Caki2 (cell line): ENCODE measurements around the gene GNB3. TPM values are rescaled to one million over a fixed set of nuclear protein-coding genes. Genes with fewer than 3 reads are reported as not detected.

Source experiments
- DNase-seq: peaks from one replicate; pipeline ENCODE4 v3.0.0-alpha.2; 2015; ENCODE audit warnings: low read depth
- in situ Hi-C: cut with HindIII; loops from 2 replicates; pipeline ENCODE4 v1.10.0; 2016; ENCODE audit warnings: low sequenced_read_pairs, low pct_unique_long_range_greater_than_20kb, mixed read lengths
- total RNA-seq: library from RNA; depleted of rRNA; stranded (reverse); fragments of >200 nt; shearing (Covaris generic); gene quantifications from 2 replicates; pipeline ENCODE4 v1.2.3, GENCODE V29; 2014; ENCODE audit warnings: low replicate concordance

GNB3 gene
- total RNA-seq, 1 experiment from 2014 or later, result 0.14 TPM

- DNase-seq, result no peak
- in situ Hi-C loops, result no loop called here
Observed at GRCh38 chr12:6831450-6831995, 9.2 kb upstream of the GNB3 start.

DNA sequence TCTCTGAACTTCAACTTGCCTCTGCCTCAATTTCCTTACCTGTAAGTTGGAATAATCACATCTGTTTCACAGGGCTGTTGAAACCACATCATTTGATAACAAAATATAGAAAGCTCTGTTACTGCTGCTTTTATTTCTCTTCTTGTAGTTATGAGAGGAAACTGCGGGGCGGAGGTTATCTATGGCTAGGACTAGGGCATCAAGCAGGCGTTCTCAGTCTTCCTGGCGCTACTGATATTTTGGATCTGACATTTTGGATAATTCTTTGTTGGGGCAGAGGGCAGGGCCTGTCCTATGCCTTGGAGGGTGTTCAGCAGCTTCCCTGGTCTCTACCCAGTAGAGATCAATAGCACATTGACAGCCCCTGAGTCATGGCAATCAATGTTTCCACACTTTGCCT lies 8.6 kb upstream of the GNB3 start:
- in situ Hi-C loops, result no loop called here
- no peak for DNase-seq

- in situ Hi-C loops, result no loop called here
- DNase-seq, result no peak
Observed at GRCh38 chr12:6833189-6833890, 7.4 kb upstream of the GNB3 start.

- in situ Hi-C loops, result no loop called here
- DNase-seq, result peak; percentile 61
Observed at GRCh38 chr12:6834254-6834653, 6.5 kb upstream of the GNB3 start.

- in situ Hi-C loops, result no loop called here
- no peak for DNase-seq
Observed at GRCh38 chr12:6834873-6835272, 5.9 kb upstream of the GNB3 start.

GRCh38 chr12:6836851-6837250 lies 3.9 kb upstream of the GNB3 start:
- in situ Hi-C loops, result no loop called here
- DNase-seq, result no peak

GRCh38 chr12:6837370-6838060 lies 3.2 kb upstream of the GNB3 start:
- no peak for DNase-seq
- in situ Hi-C loops, result no loop called here

DNA sequence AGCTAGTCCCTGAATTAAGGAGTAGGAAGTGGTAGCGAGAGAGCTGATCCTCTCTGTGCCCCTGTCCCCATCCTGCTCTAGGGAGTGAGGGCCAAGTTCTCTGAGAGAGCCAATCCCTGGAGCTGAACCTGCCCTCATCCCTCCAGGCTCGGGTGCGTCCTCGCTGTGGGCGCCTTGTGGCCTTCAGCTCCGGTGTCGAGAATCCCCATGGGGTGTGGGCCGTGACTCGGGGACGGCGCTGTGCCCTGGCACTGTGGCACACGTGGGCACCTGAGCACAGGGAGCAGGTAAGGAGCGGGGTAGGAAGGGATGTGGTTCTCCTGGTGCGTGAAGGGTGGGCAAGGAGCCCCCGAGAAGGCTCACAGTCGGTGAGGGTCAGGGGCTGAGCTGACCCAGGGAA lies 1.9 kb upstream of the GNB3 start:
- in situ Hi-C loops, result no loop called here
- no peak for DNase-seq

DNA sequence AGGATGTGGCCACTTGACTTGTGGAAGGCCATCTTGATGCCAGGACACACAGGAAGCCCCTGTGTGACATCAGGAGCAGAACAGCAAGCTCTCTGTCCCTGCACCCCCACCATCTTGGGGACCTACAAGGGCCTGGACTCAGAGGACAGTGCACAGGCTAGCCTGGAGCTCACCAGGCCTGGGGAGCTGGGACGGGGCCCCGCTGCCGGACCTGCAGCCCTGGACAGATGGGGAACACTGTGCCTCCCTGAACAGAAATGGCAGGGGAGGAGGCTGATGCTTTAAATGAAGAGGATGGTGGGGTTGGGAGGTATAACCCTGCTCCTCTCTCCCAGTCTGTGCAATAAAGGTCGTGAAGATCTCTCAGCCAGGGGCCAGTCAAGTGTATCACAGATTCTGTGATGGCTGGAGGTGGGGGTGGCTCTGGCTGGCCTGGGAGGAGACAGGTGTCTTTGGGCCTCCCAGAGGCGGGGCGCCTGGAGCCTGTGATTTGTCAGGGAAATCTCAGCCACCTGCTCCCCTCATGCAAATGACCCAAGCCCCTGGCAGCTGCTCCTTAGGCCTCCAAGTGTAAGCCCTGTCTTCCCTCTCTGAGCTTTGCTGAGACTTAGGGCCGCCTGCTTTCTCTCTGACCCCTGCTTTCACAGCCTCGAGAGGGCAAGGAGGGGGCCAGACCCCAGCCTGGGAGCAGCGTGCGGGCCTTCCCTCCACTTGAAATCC lies 1.1 kb upstream of the GNB3 start:
- in situ Hi-C loops, result no loop called here
- no peak for DNase-seq

- no peak for DNase-seq
- in situ Hi-C loops, result no loop called here
Observed at GRCh38 chr12:6840330-6840729, 395 bp upstream of the GNB3 start.

- DNase-seq, result no peak
- in situ Hi-C loops, result no loop called here
Observed at GRCh38 chr12:6842075-6842474, 1.4 kb downstream of the GNB3 start.

- in situ Hi-C loops, result no loop called here
- no peak for DNase-seq
Observed at GRCh38 chr12:6843118-6843902, 2.6 kb downstream of the GNB3 start.

DNA sequence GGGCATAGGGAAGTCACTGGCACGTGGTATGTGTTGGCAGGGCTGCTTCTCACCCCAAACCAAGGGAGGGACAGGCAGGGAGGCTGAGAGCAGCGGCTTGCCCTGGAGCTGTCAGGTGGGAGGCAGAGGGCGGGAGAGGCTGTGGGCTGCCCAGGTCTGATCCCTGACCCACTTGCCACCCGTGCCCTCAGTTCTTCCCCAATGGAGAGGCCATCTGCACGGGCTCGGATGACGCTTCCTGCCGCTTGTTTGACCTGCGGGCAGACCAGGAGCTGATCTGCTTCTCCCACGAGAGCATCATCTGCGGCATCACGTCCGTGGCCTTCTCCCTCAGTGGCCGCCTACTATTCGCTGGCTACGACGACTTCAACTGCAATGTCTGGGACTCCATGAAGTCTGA lies 4.7 kb downstream of the GNB3 start:
- in situ Hi-C loops, result no loop called here
- no peak for DNase-seq

- in situ Hi-C loops, result no loop called here
Observed at GRCh38 chr12:6846316-6846869, 5.7 kb downstream of the GNB3 start.

GRCh38 chr12:6847676-6848075 lies 7.0 kb downstream of the GNB3 start:
- DNase-seq, result no peak
- in situ Hi-C loops, result no loop called here

More at GRCh38 chr12:6846316-6846869, 5.7 kb downstream of the GNB3 start:
- no peak for DNase-seq

DNA sequence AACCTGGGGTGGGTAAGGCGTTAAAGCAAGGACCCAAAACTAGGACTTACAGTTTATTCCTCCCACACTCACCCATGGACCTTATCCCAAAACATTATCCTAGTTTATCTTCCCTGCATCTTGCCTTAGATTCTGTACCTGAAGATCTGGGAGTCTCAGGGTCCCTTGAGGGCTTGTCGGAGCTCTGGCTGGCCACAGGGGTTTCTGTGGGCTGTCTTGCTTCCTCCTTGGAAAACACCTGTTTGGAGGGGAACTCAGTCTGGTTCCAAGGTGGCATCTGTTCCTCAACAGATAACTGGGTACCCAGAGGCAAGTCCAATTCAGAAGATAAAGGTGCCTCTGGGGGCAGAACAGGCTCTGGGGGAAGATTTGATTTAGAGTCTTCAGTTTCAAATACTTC lies 8.7 kb downstream of the GNB3 start:
- in situ Hi-C loops, result no loop called here
- no peak for DNase-seq

- in situ Hi-C loops, result no loop called here
- no peak for DNase-seq
Observed at GRCh38 chr12:6849976-6850560, 9.3 kb downstream of the GNB3 start.

DNA sequence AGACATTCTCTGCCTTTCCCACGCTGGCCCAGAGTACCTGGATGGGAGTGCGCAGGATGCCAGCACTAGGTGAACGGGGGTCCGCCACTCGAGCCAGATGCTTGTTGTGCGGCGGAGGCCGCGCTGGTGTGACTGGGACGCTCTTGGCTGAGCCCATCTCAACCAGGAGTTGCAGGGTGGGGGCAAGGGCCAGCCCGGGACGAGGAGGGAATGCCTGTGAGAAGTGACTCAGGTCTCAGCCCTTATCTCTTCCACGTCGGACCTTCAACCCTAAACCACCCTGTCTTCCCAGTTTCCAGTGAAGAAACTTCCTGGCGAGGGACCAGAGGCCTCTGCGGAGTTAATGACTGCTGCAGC lies 10.0 kb downstream of the GNB3 start:
- in situ Hi-C loops, result no loop called here
- no peak for DNase-seq
